ENCODE measurements around the gene PRKCZ.

DNA sequence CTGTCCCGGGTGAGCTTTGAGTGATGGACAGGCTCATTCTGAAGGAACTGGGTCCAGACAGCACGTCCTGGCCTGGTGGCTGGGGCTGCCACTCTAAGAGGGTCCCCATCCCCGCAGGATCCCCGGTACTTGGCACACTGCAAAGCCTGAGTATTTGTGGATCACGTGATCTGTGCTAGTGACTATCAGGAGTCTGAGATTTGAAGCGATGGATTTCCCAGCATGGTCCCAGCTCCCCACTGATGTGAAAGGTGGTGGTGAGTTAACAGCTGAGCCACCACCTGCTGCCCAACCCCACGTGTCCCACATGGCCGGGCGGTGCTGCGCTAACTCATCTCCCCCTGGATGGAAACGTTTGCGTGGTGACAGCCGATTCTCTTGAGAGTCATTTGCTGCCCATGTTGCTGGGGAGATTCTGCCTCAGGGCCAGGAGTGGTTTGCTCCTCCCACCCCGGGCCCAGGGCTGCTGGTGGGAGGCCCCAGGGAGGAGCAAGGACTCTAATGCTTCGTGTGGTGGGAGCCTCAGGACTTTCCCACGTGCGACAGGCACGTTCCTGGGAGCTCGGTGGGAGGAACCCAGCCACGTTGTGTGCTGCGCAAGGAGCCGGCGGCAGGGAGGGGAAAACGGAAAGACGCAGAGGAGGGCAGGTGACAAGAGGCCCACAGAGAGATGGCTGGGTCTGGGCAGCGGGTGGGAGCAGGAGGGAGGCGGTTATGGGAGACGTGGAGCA is 129.2 kb downstream of the PRKCZ start:
- TF ChIP-seq YY1 (IDR thresholded peaks at IDR 0.05; ENCODE audit: insufficient read depth, insufficient read length) (no peak), SUZ12 (IDR thresholded peaks at IDR 0.05; ENCODE audit: extremely low read depth, insufficient read depth, insufficient read length) (no peak), ZNF274 (IDR thresholded peaks at IDR 0.05; ENCODE audit: low read depth, low read length) (no peak)

Data from NT2/D1 (cell line).